HEK293 (cell line): ENCODE results near the gene KLK3.
A peak's percentile ranks its signal among the peaks of the same experiment; 100 is the strongest.

ENCODE experiments used
- BCL11A ChIP-seq: fragments of 450-650 bp; formaldehyde crosslinking; IDR thresholded peaks from 2 replicates; pipeline ENCODE4 v1.5.1; 2016; ENCODE audit warnings: low read depth, missing biosample characterization, missing genetic modification characterization
- IKZF3 ChIP-seq: fragments of 450-650 bp; IDR thresholded peaks from 2 replicates; pipeline ENCODE4 v1.5.0; 2018; ENCODE audit warnings: missing biosample characterization, mild to moderate bottlenecking, missing genetic modification characterization, moderate library complexity
- INSM2 ChIP-seq: fragments of 450-650 bp; formaldehyde crosslinking; IDR thresholded peaks from 2 replicates; pipeline ENCODE4 v1.5.1; 2016; ENCODE audit warnings: missing biosample characterization, missing genetic modification characterization
- KLF8 ChIP-seq: fragments of 450-650 bp; formaldehyde crosslinking; IDR thresholded peaks from 2 replicates; pipeline ENCODE4 v1.5.1; 2016; ENCODE audit warnings: missing biosample characterization, missing genetic modification characterization
- PATZ1 ChIP-seq: fragments of 450-650 bp; formaldehyde crosslinking; IDR thresholded peaks from 2 replicates; pipeline ENCODE4 v1.5.1; 2016; ENCODE audit warnings: missing biosample characterization, missing genetic modification characterization
- PRDM2 ChIP-seq: fragments of 450-650 bp; formaldehyde crosslinking; IDR thresholded peaks from 2 replicates; pipeline ENCODE4 v1.5.1; 2016; ENCODE audit warnings: missing biosample characterization, missing genetic modification characterization, borderline replicate concordance
- SP3 ChIP-seq: fragments of 450-650 bp; formaldehyde crosslinking; IDR thresholded peaks from 2 replicates; pipeline ENCODE4 v1.5.1; 2016; ENCODE audit warnings: missing biosample characterization, missing genetic modification characterization
- ZBTB44 ChIP-seq: fragments of 450-650 bp; IDR thresholded peaks from 2 replicates; pipeline ENCODE4 v1.5.1; 2018; ENCODE audit warnings: missing biosample characterization, mild to moderate bottlenecking, missing genetic modification characterization
- ZBTB7A ChIP-seq: fragments of 450-650 bp; formaldehyde crosslinking; IDR thresholded peaks from 2 replicates; pipeline ENCODE4 v1.5.1; 2016; ENCODE audit warnings: low read depth, missing biosample characterization, missing genetic modification characterization
- ZNF148 ChIP-seq: fragments of 450-650 bp; formaldehyde crosslinking; IDR thresholded peaks from 2 replicates; pipeline ENCODE4 v1.5.0; 2017; ENCODE audit warnings: missing biosample characterization, missing genetic modification characterization, borderline replicate concordance
- ZNF202 ChIP-seq: fragments of 450-650 bp; formaldehyde crosslinking; IDR thresholded peaks from 2 replicates; pipeline ENCODE4 v1.5.1; 2016; ENCODE audit warnings: missing biosample characterization, missing genetic modification characterization, borderline replicate concordance
- ZNF211 ChIP-seq: fragments of 450-650 bp; formaldehyde crosslinking; IDR thresholded peaks from 2 replicates; pipeline ENCODE4 v1.5.1; 2016; ENCODE audit warnings: low read depth, missing biosample characterization, missing genetic modification characterization
- ZNF366 ChIP-seq: fragments of 450-650 bp; formaldehyde crosslinking; conservative IDR thresholded peaks from 2 replicates; pipeline ENCODE4 v1.5.1; 2016; ENCODE audit warnings: missing biosample characterization, missing genetic modification characterization
- ZNF433 ChIP-seq: fragments of 450-650 bp; formaldehyde crosslinking; IDR thresholded peaks from 2 replicates; pipeline ENCODE4 v1.5.1; 2016; ENCODE audit warnings: missing biosample characterization, missing genetic modification characterization, low read depth
- ZNF518A ChIP-seq: fragments of 450-650 bp; formaldehyde crosslinking; conservative IDR thresholded peaks from 2 replicates; pipeline ENCODE4 v1.5.1; 2016; ENCODE audit warnings: low read depth, missing biosample characterization, missing genetic modification characterization
- ZNF639 ChIP-seq: fragments of 450-650 bp; formaldehyde crosslinking; IDR thresholded peaks from 2 replicates; pipeline ENCODE4 v1.5.1; 2016; ENCODE audit warnings: missing biosample characterization, missing genetic modification characterization
- ZNF768 ChIP-seq: fragments of 450-650 bp; formaldehyde crosslinking; IDR thresholded peaks from 2 replicates; pipeline ENCODE4 v1.5.1; 2018; ENCODE audit warnings: missing biosample characterization, mild to moderate bottlenecking, missing genetic modification characterization
- ZSCAN23 ChIP-seq: fragments of 450-650 bp; formaldehyde crosslinking; IDR thresholded peaks from 2 replicates; pipeline ENCODE4 v1.5.1; 2016; ENCODE audit warnings: missing biosample characterization, missing genetic modification characterization

Gene KLK3

GRCh38 chr19:50837300-50837699 is 17.4 kb upstream of the KLK3 start (continued):
- TF ChIP-seq SP3: no peak; the same call in 1 of the 2 replicates
- TF ChIP-seq KLF8 (tag by site-specific recombination): peak; percentile 37; the same call in 1 of the 2 replicates
- TF ChIP-seq ZNF768 (tag by site-specific recombination): peak; percentile 87
- no peak for TF ChIP-seq PRDM2 (tag by site-specific recombination)
- TF ChIP-seq ZNF518A (tag by site-specific recombination): no peak
- TF ChIP-seq ZSCAN23 (tag by site-specific recombination): no peak
- no peak for TF ChIP-seq ZNF211 (tag by site-specific recombination)
- no peak for TF ChIP-seq ZNF202
- TF ChIP-seq IKZF3 (tag by site-specific recombination): no peak
- peak; percentile 57; the same call in 1 of the 2 replicates for TF ChIP-seq ZBTB7A (tag by site-specific recombination)
- peak; percentile 48; the same call in 1 of the 2 replicates for TF ChIP-seq PATZ1
- no peak for TF ChIP-seq ZNF433 (tag by site-specific recombination)
- 0 out of 2 replicates have a peak, but pooled peaks have one; percentile 28 for TF ChIP-seq BCL11A (tag by site-specific recombination)
- no peak for TF ChIP-seq ZNF148
- TF ChIP-seq ZBTB44 (tag by site-specific recombination): no peak
- peak; percentile 35; the same call in 1 of the 2 replicates for TF ChIP-seq ZNF366 (tag by site-specific recombination)
- TF ChIP-seq INSM2 (tag by site-specific recombination): no peak
- no peak for TF ChIP-seq ZNF639 (tag by site-specific recombination)
